ENCODE results near the gene PKDCC. TPM values are rescaled to one million over a fixed set of nuclear protein-coding genes. Genes with fewer than 3 reads are reported as not detected.

PKDCC gene
- total and polyA plus RNA-seq, 2 of the 8 experiments (the other 6 are each of a cell fraction or from before 2014, with no cell fraction given), result 49.9 to 80.1 TPM

DNA sequence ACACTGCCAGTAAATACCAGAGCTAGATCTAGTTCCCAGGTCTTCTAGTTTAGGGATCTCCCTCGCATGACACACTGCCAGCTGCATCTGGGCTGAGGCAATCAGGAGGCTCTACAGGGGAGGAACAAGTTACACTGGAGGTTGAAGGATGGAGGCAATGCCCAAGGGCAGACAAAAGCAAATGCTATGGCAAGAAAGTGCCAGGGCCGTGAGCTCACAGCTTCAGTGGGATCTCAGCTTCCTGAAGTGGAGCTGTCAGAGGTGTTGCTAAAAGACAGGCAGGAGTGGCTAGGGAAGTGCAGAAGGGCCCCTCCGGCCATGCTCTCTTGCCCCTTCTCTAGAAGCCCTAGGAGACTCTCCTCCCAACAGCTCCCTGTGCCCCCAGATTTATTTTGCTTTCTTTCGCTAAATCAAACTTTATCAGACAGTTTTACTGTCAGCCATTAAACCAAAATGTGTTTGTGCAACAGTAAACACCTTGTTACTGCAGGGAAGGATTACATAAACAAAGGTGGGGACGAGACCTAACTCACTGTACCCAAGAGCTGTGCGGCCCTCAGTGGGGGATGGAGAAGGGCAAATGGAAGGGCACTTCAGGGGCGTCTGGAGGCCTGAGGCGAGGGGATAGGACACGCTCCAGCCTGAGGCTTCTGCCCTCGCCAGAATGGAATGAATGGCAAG, 39.4 kb upstream of the PKDCC start (continued):
- TF ChIP-seq CHD7 (IDR thresholded peaks at IDR 0.05; ENCODE audit: insufficient replicate concordance, low read length) (no peak), SRF (IDR thresholded peaks at IDR 0.05; ENCODE audit: low read depth, low read length) (no peak), POLR2A (IDR thresholded peaks at IDR 0.05; ENCODE audit: control extremely low read depth in 1 of 2, low read depth in 2 of 2, low read length in 2 of 2) (no peak)
